MM.1S (cell line): ENCODE data around the gene PLEK.

Source experiments
- CTCF ChIP-seq: fragments of 300-600 bp; sonication (generic); IDR thresholded peaks from 2 replicates; pipeline ENCODE4 v1.5.1; 2016; ENCODE audit warnings: antibody characterized with exemption, low read length, mixed read lengths
- EZH2 ChIP-seq: fragments of 300-600 bp; sonication (generic); optimal IDR thresholded peaks from 2 replicates; pipeline ENCODE3; 2017; ENCODE audit warnings: low read depth, mild to moderate bottlenecking, antibody characterized with exemption, low read length, mixed read lengths
- EZH2phosphoT487 ChIP-seq: fragments of 300-600 bp; sonication (generic); IDR thresholded peaks from 2 replicates; pipeline ENCODE4 v1.6.1; 2018; ENCODE audit warnings: antibody characterized with exemption, low read length

GRCh38 chr2:68403199-68403644, 38.1 kb downstream of the PLEK start:
- TF ChIP-seq CTCF (no peak), EZH2 (no peak), EZH2phosphoT487 (no peak)
